HEK293 (cell line): ENCODE measurements around the gene EXT2.

Source experiments
- CTCF ChIA-PET: fragments of 350-600 bp; formaldehyde crosslinking; extraction: SDS; loops from one replicate; lab custom pipeline; 2021; ENCODE audit warnings: antibody characterized with exemption; lab: Yijun Ruan, JAX
- POLR2A ChIA-PET: fragments of 300-600 bp; formaldehyde crosslinking; extraction: SDS; loops from one replicate; lab custom pipeline; 2020; ENCODE audit warnings: antibody characterized with exemption, inconsistent platforms; lab: Yijun Ruan, JAX
- H3K27ac ChIP-seq: fragments of 200-500 bp; sonication (Bioruptor generic); 2 replicates; pipeline ENCODE4 v1.5.1; 2014; ENCODE audit warnings: low read depth, low read length, control low read depth, inconsistent platforms; ENCODE audit errors: extremely low read depth
- H3K36me3 ChIP-seq, 2 experiments: fragments of 200-500 bp in 1 of 2; sonication (Bioruptor generic) in 1 of 2; 1 replicate in 1 of 2; 2 replicates in 1 of 2; pipeline ENCODE4 v1.5.1; 2014 to 2017; ENCODE audit warnings: inconsistent platforms in 2 of 2, low read length in 2 of 2; ENCODE audit not compliant: control insufficient read depth in 2 of 2, insufficient read depth in 1 of 2
- H3K4me1 ChIP-seq: fragments of 200-500 bp; sonication (Bioruptor generic); 2 replicates; pipeline ENCODE4 v1.5.1; 2014; ENCODE audit warnings: mild to moderate bottlenecking, low read length, inconsistent platforms; ENCODE audit not compliant: control insufficient read depth, insufficient read depth
- H3K4me3 ChIP-seq: 2 replicates; pipeline ENCODE4 v1.5.1; 2011; ENCODE audit warnings: low read depth, mild to moderate bottlenecking, control low read depth, low read length, moderate library complexity
- H3K9me3 ChIP-seq: fragments of 200-500 bp; sonication (Bioruptor generic); 2 replicates; pipeline ENCODE4 v1.5.1; 2014; ENCODE audit warnings: low read depth, low read length, inconsistent platforms; ENCODE audit not compliant: control insufficient read depth, insufficient read depth
- FEZF1 ChIP-seq: fragments of 450-650 bp; formaldehyde crosslinking; IDR thresholded peaks from 2 replicates; pipeline ENCODE4 v1.5.1; 2016; ENCODE audit warnings: missing biosample characterization, missing genetic modification characterization
- KLF16 ChIP-seq: fragments of 450-650 bp; formaldehyde crosslinking; IDR thresholded peaks from 2 replicates; pipeline ENCODE4 v1.5.1; 2017; ENCODE audit warnings: missing biosample characterization, missing genetic modification characterization
- SALL2 ChIP-seq: fragments of 450-650 bp; formaldehyde crosslinking; IDR thresholded peaks from 2 replicates; pipeline ENCODE4 v1.5.0; 2017; ENCODE audit warnings: missing biosample characterization, mild to moderate bottlenecking, missing genetic modification characterization, borderline replicate concordance
- ZFP37 ChIP-seq: fragments of 450-650 bp; formaldehyde crosslinking; IDR thresholded peaks from 2 replicates; pipeline ENCODE4 v1.5.1; 2016; ENCODE audit warnings: missing biosample characterization, missing genetic modification characterization
- ZNF133 ChIP-seq: fragments of 450-650 bp; formaldehyde crosslinking; IDR thresholded peaks from 2 replicates; pipeline ENCODE4 v1.5.1; 2016; ENCODE audit warnings: missing biosample characterization, missing genetic modification characterization
- ZNF157 ChIP-seq: fragments of 450-650 bp; formaldehyde crosslinking; IDR thresholded peaks from 2 replicates; pipeline ENCODE4 v1.5.1; 2016; ENCODE audit warnings: missing biosample characterization, missing genetic modification characterization
- ZNF211 ChIP-seq: fragments of 450-650 bp; formaldehyde crosslinking; IDR thresholded peaks from 2 replicates; pipeline ENCODE4 v1.5.1; 2016; ENCODE audit warnings: low read depth, missing biosample characterization, missing genetic modification characterization
- ZNF23 ChIP-seq: fragments of 450-650 bp; formaldehyde crosslinking; IDR thresholded peaks from 2 replicates; pipeline ENCODE4 v1.5.1; 2016; ENCODE audit warnings: missing biosample characterization, missing genetic modification characterization, borderline replicate concordance
- ZNF341 ChIP-seq: fragments of 450-650 bp; formaldehyde crosslinking; IDR thresholded peaks from 2 replicates; pipeline ENCODE4; 2016; ENCODE audit warnings: low read depth, missing biosample characterization, missing genetic modification characterization
- ZNF366 ChIP-seq: fragments of 450-650 bp; formaldehyde crosslinking; conservative IDR thresholded peaks from 2 replicates; pipeline ENCODE4 v1.5.1; 2016; ENCODE audit warnings: missing biosample characterization, missing genetic modification characterization
- ZNF416 ChIP-seq: fragments of 450-650 bp; formaldehyde crosslinking; IDR thresholded peaks from 2 replicates; pipeline ENCODE4 v1.5.1; 2016; ENCODE audit warnings: missing biosample characterization, missing genetic modification characterization
- ZNF548 ChIP-seq: fragments of 450-650 bp; formaldehyde crosslinking; IDR thresholded peaks from 2 replicates; pipeline ENCODE4 v1.5.1; 2016; ENCODE audit warnings: missing biosample characterization, missing genetic modification characterization
- ZNF600 ChIP-seq: fragments of 450-650 bp; formaldehyde crosslinking; IDR thresholded peaks from 2 replicates; pipeline ENCODE4 v1.5.1; 2016; ENCODE audit warnings: missing biosample characterization, missing genetic modification characterization
- ZNF707 ChIP-seq: fragments of 450-650 bp; formaldehyde crosslinking; IDR thresholded peaks from 2 replicates; pipeline ENCODE4 v1.5.1; 2016; ENCODE audit warnings: missing biosample characterization, missing genetic modification characterization
- TF ChIP-seq, protein P1 (sequence below): fragments of 450-650 bp; formaldehyde crosslinking; IDR thresholded peaks from 2 replicates; pipeline ENCODE4 v1.5.1; 2017; ENCODE audit warnings: missing biosample characterization, mild to moderate bottlenecking, missing genetic modification characterization, moderate library complexity
- TF ChIP-seq, protein P2 (sequence below): fragments of 450-650 bp; formaldehyde crosslinking; IDR thresholded peaks from 2 replicates; pipeline ENCODE4 v1.5.1; 2016; ENCODE audit warnings: missing biosample characterization, missing genetic modification characterization, borderline replicate concordance
- TF ChIP-seq, protein P3 (sequence below): fragments of 450-650 bp; formaldehyde crosslinking; IDR thresholded peaks from 2 replicates; pipeline ENCODE4 v1.5.0; 2017; ENCODE audit warnings: missing biosample characterization, missing genetic modification characterization, borderline replicate concordance

The EXT2 gene

DNA sequence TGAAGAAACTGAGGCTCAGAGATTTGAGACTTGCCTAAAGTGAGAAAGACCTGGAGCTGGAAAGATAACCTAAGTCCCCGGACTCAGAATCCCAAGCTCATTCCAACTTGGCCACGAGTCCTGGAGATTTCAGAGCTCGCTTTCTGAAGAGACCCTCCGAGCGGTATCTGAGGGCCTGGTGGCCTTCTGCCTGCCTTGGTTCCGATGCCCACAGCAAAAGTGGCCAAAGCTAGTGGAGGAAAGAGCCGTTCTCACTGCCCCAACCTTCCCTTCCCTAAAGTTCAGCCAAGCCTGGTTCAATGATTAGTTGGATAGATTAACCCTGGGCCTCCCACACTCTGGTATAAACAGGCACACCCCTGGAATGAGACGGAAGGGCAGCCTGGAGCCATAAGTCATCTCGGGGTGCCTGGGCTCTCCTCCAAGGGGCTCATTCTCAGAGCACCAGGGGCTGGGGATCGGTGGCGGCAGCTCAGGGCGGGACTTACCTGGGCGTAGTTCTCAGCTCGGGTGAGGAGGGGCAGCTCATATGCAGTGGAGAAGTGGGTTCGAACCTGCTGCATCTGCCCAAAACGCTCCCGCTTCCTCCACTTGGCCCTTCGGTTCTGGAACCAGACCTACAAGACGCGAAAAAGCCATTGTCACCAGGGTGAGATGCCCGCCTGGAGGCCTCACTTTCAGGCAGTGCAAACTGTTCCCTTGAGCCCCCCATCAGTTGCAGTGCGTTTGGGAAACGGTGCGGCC is 171.7 kb downstream of the EXT2 start (continued):
- TF ChIP-seq ZNF211 (tag by site-specific recombination), result no peak

DNA sequence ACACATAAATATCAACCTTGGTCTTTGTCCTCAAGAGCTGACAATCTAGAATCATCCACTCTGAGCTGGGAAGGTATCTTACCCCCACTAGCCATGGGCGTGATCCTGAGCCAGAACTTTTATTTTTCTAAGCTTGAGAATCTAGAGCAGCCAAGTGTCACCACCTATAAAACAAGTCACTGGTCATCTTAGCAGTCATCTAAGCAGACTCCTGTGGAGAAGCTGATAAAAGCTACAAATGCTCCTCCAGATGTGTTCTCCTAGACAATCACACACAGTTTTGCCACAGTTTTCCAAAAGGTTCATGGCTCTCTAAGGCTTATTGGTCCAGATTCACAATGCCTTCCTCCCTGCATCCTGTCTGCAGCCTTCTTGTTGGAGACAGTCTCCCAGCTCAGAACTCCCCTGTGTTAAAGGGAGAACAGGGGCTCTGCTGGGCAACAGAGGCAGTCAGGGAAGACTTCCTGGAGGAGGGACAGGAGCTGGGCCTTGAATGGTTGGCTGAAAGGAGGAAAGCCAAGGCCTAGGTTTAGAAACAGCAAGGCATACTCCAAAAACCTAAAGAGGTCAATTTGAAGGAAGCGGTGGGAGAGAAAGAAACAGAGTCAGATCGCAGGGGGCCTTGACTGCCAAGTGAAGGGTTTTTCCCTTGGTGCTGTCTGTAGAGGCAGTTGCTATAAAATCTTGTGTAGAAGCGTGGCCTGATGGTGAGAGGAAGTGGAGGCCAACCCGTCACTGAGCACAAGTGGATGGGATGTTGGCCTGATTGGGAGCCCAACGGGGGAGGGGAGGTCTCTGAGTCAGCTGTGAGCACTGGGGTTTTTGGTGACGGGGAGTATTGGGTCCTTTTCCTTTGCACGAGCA is 172.5 kb downstream of the EXT2 start:
- POLR2A ChIA-PET, result no interaction called here
- CTCF ChIA-PET, result interaction anchor here (0.6 to 1.0 kb wide), 2 partner anchors 18 to 843 kb away, joined by 3 read pairs; no protein-coding TSS in a partner anchor
- peaks cover 0 to 45% of the 10 kb centered on the region in 2 experiments; a peak in 1 of 3 replicates for H3K36me3 ChIP-seq
- no peaks in the 10 kb centered on the region for H3K9me3 ChIP-seq
- no peaks in the 10 kb centered on the region for H3K4me1 ChIP-seq
- no peak overlapping the region for H3K27ac ChIP-seq
- TF ChIP-seq FEZF1 (peak; percentile 42; the same call in 1 of the 2 replicates), ZNF157 (tag by site-specific recombination) (no peak)
- TF ChIP-seq, protein P1, sequence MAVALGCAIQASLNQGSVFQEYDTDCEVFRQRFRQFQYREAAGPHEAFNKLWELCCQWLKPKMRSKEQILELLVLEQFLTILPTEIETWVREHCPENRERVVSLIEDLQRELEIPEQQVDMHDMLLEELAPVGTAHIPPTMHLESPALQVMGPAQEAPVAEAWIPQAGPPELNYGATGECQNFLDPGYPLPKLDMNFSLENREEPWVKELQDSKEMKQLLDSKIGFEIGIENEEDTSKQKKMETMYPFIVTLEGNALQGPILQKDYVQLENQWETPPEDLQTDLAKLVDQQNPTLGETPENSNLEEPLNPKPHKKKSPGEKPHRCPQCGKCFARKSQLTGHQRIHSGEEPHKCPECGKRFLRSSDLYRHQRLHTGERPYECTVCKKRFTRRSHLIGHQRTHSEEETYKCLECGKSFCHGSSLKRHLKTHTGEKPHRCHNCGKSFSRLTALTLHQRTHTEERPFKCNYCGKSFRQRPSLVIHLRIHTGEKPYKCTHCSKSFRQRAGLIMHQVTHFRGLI, result peak; percentile 88
- TF ChIP-seq, all 188 proteins: peak for 2
- H3K4me3 ChIP-seq, result no peak overlapping the region

DNA sequence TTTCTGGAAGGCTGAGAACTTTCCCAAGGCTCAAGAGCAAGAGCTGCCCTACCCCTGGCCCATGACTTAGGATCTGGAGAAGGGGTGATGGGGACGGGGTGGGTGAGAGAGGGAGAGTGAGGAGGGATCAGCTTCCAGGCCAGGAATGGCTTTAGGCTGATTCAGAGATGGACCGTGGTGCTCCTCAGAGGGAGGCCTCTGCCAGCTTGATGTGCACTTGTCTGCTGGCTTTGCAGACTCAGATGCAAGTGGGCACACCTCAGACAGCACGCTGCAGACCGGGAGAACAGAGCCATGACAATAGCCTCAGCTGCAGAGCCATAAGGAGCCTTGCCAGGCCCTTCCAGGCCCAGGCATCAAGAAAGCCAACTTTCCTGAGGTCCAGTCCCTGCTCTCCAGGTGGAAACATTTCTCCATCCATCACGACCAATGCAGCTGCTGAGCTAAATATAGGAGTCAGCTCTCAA is 173.2 kb downstream of the EXT2 start:
- H3K4me1 ChIP-seq, result no peaks in the 10 kb centered on the region
- TF ChIP-seq ZNF416 (no peak), ZFP37 (tag by site-specific recombination) (no peak), KLF16 (tag by site-specific recombination) (no peak), ZNF600 (tag by site-specific recombination) (no peak), ZNF366 (tag by site-specific recombination) (no peak), SALL2 (tag by site-specific recombination) (no peak), ZNF23 (no peak), ZNF133 (tag by site-specific recombination) (no peak), ZNF157 (tag by site-specific recombination) (no peak), ZNF548 (no peak), ZNF707 (tag by site-specific recombination) (no peak), ZNF341 (tag by site-specific recombination) (no peak)
- TF ChIP-seq, protein P2, sequence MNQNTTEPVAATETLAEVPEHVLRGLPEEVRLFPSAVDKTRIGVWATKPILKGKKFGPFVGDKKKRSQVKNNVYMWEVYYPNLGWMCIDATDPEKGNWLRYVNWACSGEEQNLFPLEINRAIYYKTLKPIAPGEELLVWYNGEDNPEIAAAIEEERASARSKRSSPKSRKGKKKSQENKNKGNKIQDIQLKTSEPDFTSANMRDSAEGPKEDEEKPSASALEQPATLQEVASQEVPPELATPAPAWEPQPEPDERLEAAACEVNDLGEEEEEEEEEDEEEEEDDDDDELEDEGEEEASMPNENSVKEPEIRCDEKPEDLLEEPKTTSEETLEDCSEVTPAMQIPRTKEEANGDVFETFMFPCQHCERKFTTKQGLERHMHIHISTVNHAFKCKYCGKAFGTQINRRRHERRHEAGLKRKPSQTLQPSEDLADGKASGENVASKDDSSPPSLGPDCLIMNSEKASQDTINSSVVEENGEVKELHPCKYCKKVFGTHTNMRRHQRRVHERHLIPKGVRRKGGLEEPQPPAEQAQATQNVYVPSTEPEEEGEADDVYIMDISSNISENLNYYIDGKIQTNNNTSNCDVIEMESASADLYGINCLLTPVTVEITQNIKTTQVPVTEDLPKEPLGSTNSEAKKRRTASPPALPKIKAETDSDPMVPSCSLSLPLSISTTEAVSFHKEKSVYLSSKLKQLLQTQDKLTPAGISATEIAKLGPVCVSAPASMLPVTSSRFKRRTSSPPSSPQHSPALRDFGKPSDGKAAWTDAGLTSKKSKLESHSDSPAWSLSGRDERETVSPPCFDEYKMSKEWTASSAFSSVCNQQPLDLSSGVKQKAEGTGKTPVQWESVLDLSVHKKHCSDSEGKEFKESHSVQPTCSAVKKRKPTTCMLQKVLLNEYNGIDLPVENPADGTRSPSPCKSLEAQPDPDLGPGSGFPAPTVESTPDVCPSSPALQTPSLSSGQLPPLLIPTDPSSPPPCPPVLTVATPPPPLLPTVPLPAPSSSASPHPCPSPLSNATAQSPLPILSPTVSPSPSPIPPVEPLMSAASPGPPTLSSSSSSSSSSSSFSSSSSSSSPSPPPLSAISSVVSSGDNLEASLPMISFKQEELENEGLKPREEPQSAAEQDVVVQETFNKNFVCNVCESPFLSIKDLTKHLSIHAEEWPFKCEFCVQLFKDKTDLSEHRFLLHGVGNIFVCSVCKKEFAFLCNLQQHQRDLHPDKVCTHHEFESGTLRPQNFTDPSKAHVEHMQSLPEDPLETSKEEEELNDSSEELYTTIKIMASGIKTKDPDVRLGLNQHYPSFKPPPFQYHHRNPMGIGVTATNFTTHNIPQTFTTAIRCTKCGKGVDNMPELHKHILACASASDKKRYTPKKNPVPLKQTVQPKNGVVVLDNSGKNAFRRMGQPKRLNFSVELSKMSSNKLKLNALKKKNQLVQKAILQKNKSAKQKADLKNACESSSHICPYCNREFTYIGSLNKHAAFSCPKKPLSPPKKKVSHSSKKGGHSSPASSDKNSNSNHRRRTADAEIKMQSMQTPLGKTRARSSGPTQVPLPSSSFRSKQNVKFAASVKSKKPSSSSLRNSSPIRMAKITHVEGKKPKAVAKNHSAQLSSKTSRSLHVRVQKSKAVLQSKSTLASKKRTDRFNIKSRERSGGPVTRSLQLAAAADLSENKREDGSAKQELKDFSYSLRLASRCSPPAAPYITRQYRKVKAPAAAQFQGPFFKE (tag by site-specific recombination), result no peak
- TF ChIP-seq, protein P3, sequence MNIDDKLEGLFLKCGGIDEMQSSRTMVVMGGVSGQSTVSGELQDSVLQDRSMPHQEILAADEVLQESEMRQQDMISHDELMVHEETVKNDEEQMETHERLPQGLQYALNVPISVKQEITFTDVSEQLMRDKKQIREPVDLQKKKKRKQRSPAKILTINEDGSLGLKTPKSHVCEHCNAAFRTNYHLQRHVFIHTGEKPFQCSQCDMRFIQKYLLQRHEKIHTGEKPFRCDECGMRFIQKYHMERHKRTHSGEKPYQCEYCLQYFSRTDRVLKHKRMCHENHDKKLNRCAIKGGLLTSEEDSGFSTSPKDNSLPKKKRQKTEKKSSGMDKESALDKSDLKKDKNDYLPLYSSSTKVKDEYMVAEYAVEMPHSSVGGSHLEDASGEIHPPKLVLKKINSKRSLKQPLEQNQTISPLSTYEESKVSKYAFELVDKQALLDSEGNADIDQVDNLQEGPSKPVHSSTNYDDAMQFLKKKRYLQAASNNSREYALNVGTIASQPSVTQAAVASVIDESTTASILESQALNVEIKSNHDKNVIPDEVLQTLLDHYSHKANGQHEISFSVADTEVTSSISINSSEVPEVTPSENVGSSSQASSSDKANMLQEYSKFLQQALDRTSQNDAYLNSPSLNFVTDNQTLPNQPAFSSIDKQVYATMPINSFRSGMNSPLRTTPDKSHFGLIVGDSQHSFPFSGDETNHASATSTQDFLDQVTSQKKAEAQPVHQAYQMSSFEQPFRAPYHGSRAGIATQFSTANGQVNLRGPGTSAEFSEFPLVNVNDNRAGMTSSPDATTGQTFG (tag by site-specific recombination), result no peak
- TF ChIP-seq, protein P1, result no peak
- TF ChIP-seq, all 188 proteins: peak for 0
- Histone ChIP-seq H3K36me3 (peaks cover 0 to 47% of the 10 kb centered on the region in 2 experiments; a peak in 1 of 3 replicates), H3K9me3 (no peaks in the 10 kb centered on the region), H3K4me3 (no peak overlapping the region), H3K27ac (no peak overlapping the region)
- CTCF ChIA-PET, result interaction anchor here (1.0 kb wide), 1 partner anchor 17 kb away, joined by 3 read pairs; no protein-coding TSS in a partner anchor
- POLR2A ChIA-PET, result no interaction called here
